ENCODE data around the gene PMM1. TPM values are rescaled to one million over a fixed set of nuclear protein-coding genes. Genes with fewer than 3 reads are reported as not detected.

PMM1 gene
- total and polyA plus RNA-seq, 2 of the 13 experiments (the other 11 are each of a cell fraction or from before 2014, with no cell fraction given), result 17.8 to 95.6 TPM

GRCh38 chr22:41596776-41597634 is 7.4 kb upstream of the PMM1 start (continued):
- TF ChIP-seq PRDM4 (CRISPR knock-in tag; IDR thresholded peaks at IDR 0.05; ENCODE audit: borderline replicate concordance) (no peak), SNAPC5 (CRISPR knock-in tag; IDR thresholded peaks at IDR 0.05; ENCODE audit: borderline replicate concordance) (no peak), FOXK2 (IDR thresholded peaks at IDR 0.05) (no peak), ZNF263 (CRISPR knock-in tag; IDR thresholded peaks at IDR 0.05) (0 out of 2 replicates have a peak, but pooled peaks have one; percentile 17), MED1 (CRISPR knock-in tag; IDR thresholded peaks at IDR 0.05) (0 out of 2 replicates have a peak, but pooled peaks have one; percentile 29), RAD21 (CRISPR knock-in tag; IDR thresholded peaks at IDR 0.05) (peak; percentile 96), ZNF260 (CRISPR knock-in tag; IDR thresholded peaks at IDR 0.05; ENCODE audit: borderline replicate concordance, low read depth) (no peak), ZNF788 (CRISPR knock-in tag; IDR thresholded peaks at IDR 0.05; ENCODE audit: borderline replicate concordance) (no peak), ZFP91 (CRISPR knock-in tag; IDR thresholded peaks at IDR 0.05; ENCODE audit: borderline replicate concordance) (peak; percentile 16; the same call in 1 of the 2 replicates), REL (CRISPR knock-in tag; conservative IDR thresholded peaks at IDR 0.05) (no peak), ZNF205 (CRISPR knock-in tag; IDR thresholded peaks at IDR 0.05) (no peak), REST (IDR thresholded peaks at IDR 0.05; ENCODE audit: borderline replicate concordance in 1 of 2, low read depth in 1 of 2, low read length in 2 of 2) (no peak), ERF (CRISPR knock-in tag; IDR thresholded peaks at IDR 0.05) (no peak), PAXIP1 (CRISPR knock-in tag; conservative IDR thresholded peaks at IDR 0.05) (no peak), PAX8 (CRISPR knock-in tag; IDR thresholded peaks at IDR 0.05; ENCODE audit: borderline replicate concordance) (no peak), SIX4 (CRISPR knock-in tag; IDR thresholded peaks at IDR 0.05) (no peak), HNRNPLL (IDR thresholded peaks at IDR 0.05; ENCODE audit: low read depth, low read length, poor library complexity, severe bottlenecking) (no peak)

Measured in HepG2 (cell line).